ENCODE measurements around the gene VSTM4. TPM values are rescaled to one million over a fixed set of nuclear protein-coding genes. Genes with fewer than 3 reads are reported as not detected.

The VSTM4 gene
- total RNA-seq, 3 donors from 2014 or later (not counting 1 experiment from before 2014, with no cell fraction given): 0.38 to 0.57 (median 0.45) TPM

GRCh38 chr10:49028639-49029038, 86.7 kb downstream of the VSTM4 start:
- H3K4me1 ChIP-seq (ENCODE audit: control insufficient read depth, insufficient read depth, low read length): no peaks in the 10 kb centered on the region
- Mint-ChIP-seq H3K4me1 (no peaks in the 10 kb centered on the region), H3K4me3 (no peak overlapping the region), H3K9me3 (no peaks in the 10 kb centered on the region), H3K27me3 (ENCODE audit: low read depth in 2 of 2) (no peaks in the 10 kb centered on the region), H3K36me3 (no peaks in the 10 kb centered on the region), H3K27ac (no peak overlapping the region)
- H3K4me3 ChIP-seq (ENCODE audit: low read length): no peak overlapping the region
- WGBS (ENCODE audit: insufficient coverage): 88% methylated on average over 1 of the region's 2 CpGs
- intact Hi-C loops (cut with micrococcal nuclease): no loop called here
- ATAC-seq (no peak), DNase-seq (no peak)
- no peaks in the 10 kb centered on the region for H3K27me3 ChIP-seq (ENCODE audit: control insufficient read depth, insufficient read depth, low read length)
- no peaks in the 10 kb centered on the region for H3K9me3 ChIP-seq (ENCODE audit: control insufficient read depth, insufficient read depth, low read length)
- TF ChIP-seq CTCF (IDR thresholded peaks at IDR 0.05): no peak
- H3K36me3 ChIP-seq (ENCODE audit: control insufficient read depth, insufficient read depth, low read length): no peaks in the 10 kb centered on the region
- H3K27ac ChIP-seq (ENCODE audit: low read length): no peak overlapping the region

- ATAC-seq: no peak
- no peaks in the 10 kb centered on the region for H3K27me3 ChIP-seq (ENCODE audit: control insufficient read depth, insufficient read depth, low read length)
- H3K27me3 Mint-ChIP-seq (ENCODE audit: low read depth in 2 of 2): peaks cover under 1 to 3% of the 10 kb centered on the region in 2 donors
- H3K27ac Mint-ChIP-seq: no peak overlapping the region
- no peaks in the 10 kb centered on the region for H3K4me1 ChIP-seq (ENCODE audit: control insufficient read depth, insufficient read depth, low read length)
- intact Hi-C loops (cut with micrococcal nuclease): no loop called here
- H3K27ac ChIP-seq (ENCODE audit: low read length): no peak overlapping the region
- H3K4me1 Mint-ChIP-seq: no peaks in the 10 kb centered on the region
- no peak for DNase-seq
- H3K4me3 ChIP-seq (ENCODE audit: low read length): no peak overlapping the region
- no peaks in the 10 kb centered on the region for H3K36me3 ChIP-seq (ENCODE audit: control insufficient read depth, insufficient read depth, low read length)
- H3K4me3 Mint-ChIP-seq: no peak overlapping the region
- TF ChIP-seq CTCF (IDR thresholded peaks at IDR 0.05): no peak
- H3K9me3 ChIP-seq (ENCODE audit: control insufficient read depth, insufficient read depth, low read length): no peaks in the 10 kb centered on the region
- WGBS (ENCODE audit: insufficient coverage): 91% methylated on average over 7 of the region's 7 CpGs
- H3K36me3 Mint-ChIP-seq: peaks cover 3% of the 10 kb centered on the region
- peaks cover under 1 to 1% of the 10 kb centered on the region in 2 donors for H3K9me3 Mint-ChIP-seq
Measured at GRCh38 chr10:49025347-49025983, 89.9 kb downstream of the VSTM4 start.

GRCh38 chr10:49024484-49024883, 90.8 kb downstream of the VSTM4 start:
- DNase-seq (no peak), ATAC-seq (no peak)
- H3K4me3 ChIP-seq (ENCODE audit: low read length): no peak overlapping the region
- Mint-ChIP-seq H3K27ac (no peak overlapping the region), H3K36me3 (peaks cover 10% of the 10 kb centered on the region), H3K9me3 (peaks cover 2% of the 10 kb centered on the region in 2 donors), H3K4me3 (no peak overlapping the region), H3K4me1 (no peaks in the 10 kb centered on the region), H3K27me3 (ENCODE audit: low read depth in 2 of 2) (peaks cover 2 to 13% of the 10 kb centered on the region in 2 donors)
- no peak overlapping the region for H3K27ac ChIP-seq (ENCODE audit: low read length)
- 89% methylated on average over 3 of the region's 3 CpGs for WGBS (ENCODE audit: insufficient coverage)
- no peaks in the 10 kb centered on the region for H3K27me3 ChIP-seq (ENCODE audit: control insufficient read depth, insufficient read depth, low read length)
- H3K36me3 ChIP-seq (ENCODE audit: control insufficient read depth, insufficient read depth, low read length): no peaks in the 10 kb centered on the region
- intact Hi-C loops (cut with micrococcal nuclease): no loop called here
- H3K4me1 ChIP-seq (ENCODE audit: control insufficient read depth, insufficient read depth, low read length): no peaks in the 10 kb centered on the region
- TF ChIP-seq CTCF (IDR thresholded peaks at IDR 0.05): no peak
- no peaks in the 10 kb centered on the region for H3K9me3 ChIP-seq (ENCODE audit: control insufficient read depth, insufficient read depth, low read length)

GRCh38 chr10:49023752-49024151, 91.6 kb downstream of the VSTM4 start:
- Mint-ChIP-seq H3K4me3 (no peak overlapping the region), H3K9me3 (peaks cover 2% of the 10 kb centered on the region in 2 donors), H3K27ac (no peak overlapping the region), H3K4me1 (no peaks in the 10 kb centered on the region), H3K27me3 (ENCODE audit: low read depth in 2 of 2) (peaks cover 2 to 20% of the 10 kb centered on the region in 2 donors), H3K36me3 (peaks cover 10% of the 10 kb centered on the region)
- no peak for ATAC-seq
- 66% methylated on average over 4 of the region's 5 CpGs for WGBS (ENCODE audit: insufficient coverage)
- no peak for DNase-seq
- H3K9me3 ChIP-seq (ENCODE audit: control insufficient read depth, insufficient read depth, low read length): no peaks in the 10 kb centered on the region
- H3K4me1 ChIP-seq (ENCODE audit: control insufficient read depth, insufficient read depth, low read length): no peaks in the 10 kb centered on the region
- H3K36me3 ChIP-seq (ENCODE audit: control insufficient read depth, insufficient read depth, low read length): no peaks in the 10 kb centered on the region
- intact Hi-C loops (cut with micrococcal nuclease): no loop called here
- no peak overlapping the region for H3K27ac ChIP-seq (ENCODE audit: low read length)
- no peak for TF ChIP-seq CTCF (IDR thresholded peaks at IDR 0.05)
- no peak overlapping the region for H3K4me3 ChIP-seq (ENCODE audit: low read length)
- H3K27me3 ChIP-seq (ENCODE audit: control insufficient read depth, insufficient read depth, low read length): no peaks in the 10 kb centered on the region
